Measurements from ENCODE around the gene CTNNBIP1. TPM values are rescaled to one million over a fixed set of nuclear protein-coding genes. Genes with fewer than 3 reads are reported as not detected.

Gene CTNNBIP1
- total RNA-seq, 1 experiment from 2014 or later = 31.3 TPM

DNA sequence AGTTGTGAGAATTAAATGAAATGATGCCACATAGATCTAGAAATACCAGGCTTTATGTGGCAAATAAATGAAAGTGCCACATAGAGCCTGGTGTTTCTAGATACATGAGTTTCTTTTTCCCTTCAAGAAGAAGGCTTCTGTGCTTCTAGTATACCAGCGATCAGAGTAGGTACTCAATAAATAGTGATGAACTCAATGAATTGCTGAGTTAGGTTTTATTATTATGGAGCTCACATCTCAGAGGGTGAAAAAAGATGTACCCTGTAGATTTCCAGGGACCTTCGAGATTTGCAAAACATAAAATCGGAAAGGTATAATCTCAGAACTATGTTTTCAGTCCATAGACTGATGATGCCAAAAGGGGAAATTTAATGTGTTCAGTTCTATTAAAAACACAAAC lies 84.0 kb downstream of the CTNNBIP1 start (continued):
- TF ChIP-seq TCF7L2 (IDR thresholded peaks at IDR 0.05; ENCODE audit: borderline replicate concordance, extremely low read depth, insufficient read depth, insufficient read length) (no peak), ZFX (IDR thresholded peaks at IDR 0.05) (no peak), SP1 (IDR thresholded peaks at IDR 0.05; ENCODE audit: low read depth) (no peak), FOSL1 (IDR thresholded peaks at IDR 0.05; ENCODE audit: low read depth) (no peak), ELF1 (IDR thresholded peaks at IDR 0.05; ENCODE audit: borderline replicate concordance, low read depth) (no peak), SRF (IDR thresholded peaks at IDR 0.05; ENCODE audit: low read depth) (no peak)

- ChIA-PET POLR2A (no interaction called here), CTCF (interaction anchor here (1.3 kb wide), 1 partner anchor 41 kb away, joined by 3 read pairs; no protein-coding TSS in a partner anchor), RAD21 (ENCODE audit: low non-redundant PET in 1 of 2, low total read pairs in 2 of 2, uncharacterized antibody in 2 of 2, unreplicated experiment in 2 of 2) (no interaction called here)
- Histone ChIP-seq H2AFZ (ENCODE audit: low read depth, low read length, poor library complexity, severe bottlenecking) (peak overlapping the region; percentile 63), H3K27ac (ENCODE audit: low read depth, low read length) (peak overlapping the region; percentile 51), H3K4me2 (ENCODE audit: low read length) (peak overlapping the region; percentile 77), H3K4me3 (replicated peaks in 1 of 2; ENCODE audit: low read depth in 1 of 2, low read length in 2 of 2) (peak overlapping the region; percentile 28 to 44), H3K79me2 (ENCODE audit: insufficient read depth, low read length) (peaks cover 29% of the 10 kb centered on the region), H3K36me3 (ENCODE audit: control insufficient read depth in 1 of 2, insufficient read depth in 2 of 2, low read length in 2 of 2) (no peaks in the 10 kb centered on the region), H3K4me1 (ENCODE audit: control insufficient read depth in 1 of 2, insufficient read depth in 2 of 2, low read length in 2 of 2) (peaks cover 21 to 38% of the 10 kb centered on the region in 2 experiments), H4K20me1 (ENCODE audit: insufficient read depth) (peaks cover 9% of the 10 kb centered on the region; the same call in 1 of the 2 replicates), H3K9me2 (ENCODE audit: insufficient read depth) (no peaks in the 10 kb centered on the region), H3K9me3 (ENCODE audit: control insufficient read depth in 1 of 2, insufficient read depth in 1 of 2, low read depth in 1 of 2, low read length in 2 of 2) (no peaks in the 10 kb centered on the region), H3K9ac (ENCODE audit: low read length) (peak overlapping the region; percentile 22), H3K27me3 (ENCODE audit: insufficient read depth, low read length) (no peaks in the 10 kb centered on the region)
- ATAC-seq (peak; percentile 78), DNase-seq (ENCODE audit: low read depth, low spot score) (peak; percentile 77)
- no TSS peak for BruUV-seq (replicated peaks)
- no peak for TF ChIP-seq EGR1 (IDR thresholded peaks at IDR 0.05; ENCODE audit: low read depth)
- peak; percentile 75 for TF ChIP-seq JUND (IDR thresholded peaks at IDR 0.05)
- no peak for TF ChIP-seq POLR2A (IDR thresholded peaks at IDR 0.05; ENCODE audit: borderline replicate concordance, extremely low read depth, insufficient read depth, insufficient read length)
- TF ChIP-seq FOSL1 (IDR thresholded peaks at IDR 0.05; ENCODE audit: low read depth) = peak; percentile 53
- no peak for TF ChIP-seq ATF3 (IDR thresholded peaks at IDR 0.05)
- no peak for TF ChIP-seq REST (IDR thresholded peaks at IDR 0.05; ENCODE audit: low read depth)
- TF ChIP-seq SP1 (IDR thresholded peaks at IDR 0.05; ENCODE audit: low read depth) = peak; percentile 65
- TF ChIP-seq MAX (IDR thresholded peaks at IDR 0.05) = peak; percentile 60; the same call in 1 of the 2 replicates
- no peak for TF ChIP-seq EZH2 (IDR thresholded peaks at IDR 0.05)
- TF ChIP-seq, protein P1, sequence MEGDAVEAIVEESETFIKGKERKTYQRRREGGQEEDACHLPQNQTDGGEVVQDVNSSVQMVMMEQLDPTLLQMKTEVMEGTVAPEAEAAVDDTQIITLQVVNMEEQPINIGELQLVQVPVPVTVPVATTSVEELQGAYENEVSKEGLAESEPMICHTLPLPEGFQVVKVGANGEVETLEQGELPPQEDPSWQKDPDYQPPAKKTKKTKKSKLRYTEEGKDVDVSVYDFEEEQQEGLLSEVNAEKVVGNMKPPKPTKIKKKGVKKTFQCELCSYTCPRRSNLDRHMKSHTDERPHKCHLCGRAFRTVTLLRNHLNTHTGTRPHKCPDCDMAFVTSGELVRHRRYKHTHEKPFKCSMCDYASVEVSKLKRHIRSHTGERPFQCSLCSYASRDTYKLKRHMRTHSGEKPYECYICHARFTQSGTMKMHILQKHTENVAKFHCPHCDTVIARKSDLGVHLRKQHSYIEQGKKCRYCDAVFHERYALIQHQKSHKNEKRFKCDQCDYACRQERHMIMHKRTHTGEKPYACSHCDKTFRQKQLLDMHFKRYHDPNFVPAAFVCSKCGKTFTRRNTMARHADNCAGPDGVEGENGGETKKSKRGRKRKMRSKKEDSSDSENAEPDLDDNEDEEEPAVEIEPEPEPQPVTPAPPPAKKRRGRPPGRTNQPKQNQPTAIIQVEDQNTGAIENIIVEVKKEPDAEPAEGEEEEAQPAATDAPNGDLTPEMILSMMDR (IDR thresholded peaks at IDR 0.05 in 2 of 3, conservative IDR thresholded peaks at IDR 0.05 in 1 of 3; ENCODE audit: borderline replicate concordance in 1 of 3, insufficient read depth in 1 of 3, low read depth in 2 of 3, low read length in 2 of 3) = no peak
- peak; percentile 51; the same call in 1 of the 2 replicates for TF ChIP-seq SRF (IDR thresholded peaks at IDR 0.05; ENCODE audit: low read depth)
- peak; percentile 63; the same call in 1 of the 2 replicates for TF ChIP-seq CBX3 (IDR thresholded peaks at IDR 0.05; ENCODE audit: low read depth)
- TF ChIP-seq TCF7L2 (IDR thresholded peaks at IDR 0.05; ENCODE audit: borderline replicate concordance, extremely low read depth, insufficient read depth, insufficient read length) = peak; percentile 8
- peak; percentile 63 for TF ChIP-seq POLR2AphosphoS5 (IDR thresholded peaks at IDR 0.05; ENCODE audit: low read depth, low read length)
- intact Hi-C loops (cut with micrococcal nuclease) = loop anchor here (5.0 kb wide), 1 partner anchor 42 kb away; no protein-coding TSS in a partner anchor
These were observed 84.7 kb downstream of the CTNNBIP1 start for GRCh38 chr1:9825093-9826074.

Measured in HCT116 (cell line).